Testis (tissue), 2 donors: ENCODE results near the gene PDSS1.

Experiments
- POLR2A ChIP-seq: fragments of 450-650 bp; IDR thresholded peaks from one replicate; pipeline ENCODE4 v1.6.1; 2017; ENCODE audit warnings: antibody characterized with exemption, mild to moderate bottlenecking, moderate library complexity
- TF ChIP-seq, protein P1 (sequence below), 3 experiments: fragments of 450-650 bp in 2 of 3; fragments of 200-600 bp in 1 of 3; sonication (generic) in 1 of 3; IDR thresholded peaks; one replicate each; pipeline ENCODE4 v1.5.1; 2016 to 2019; ENCODE audit warnings: antibody characterized with exemption in 3 of 3, mild to moderate bottlenecking in 2 of 3, moderate library complexity in 1 of 3

DNA sequence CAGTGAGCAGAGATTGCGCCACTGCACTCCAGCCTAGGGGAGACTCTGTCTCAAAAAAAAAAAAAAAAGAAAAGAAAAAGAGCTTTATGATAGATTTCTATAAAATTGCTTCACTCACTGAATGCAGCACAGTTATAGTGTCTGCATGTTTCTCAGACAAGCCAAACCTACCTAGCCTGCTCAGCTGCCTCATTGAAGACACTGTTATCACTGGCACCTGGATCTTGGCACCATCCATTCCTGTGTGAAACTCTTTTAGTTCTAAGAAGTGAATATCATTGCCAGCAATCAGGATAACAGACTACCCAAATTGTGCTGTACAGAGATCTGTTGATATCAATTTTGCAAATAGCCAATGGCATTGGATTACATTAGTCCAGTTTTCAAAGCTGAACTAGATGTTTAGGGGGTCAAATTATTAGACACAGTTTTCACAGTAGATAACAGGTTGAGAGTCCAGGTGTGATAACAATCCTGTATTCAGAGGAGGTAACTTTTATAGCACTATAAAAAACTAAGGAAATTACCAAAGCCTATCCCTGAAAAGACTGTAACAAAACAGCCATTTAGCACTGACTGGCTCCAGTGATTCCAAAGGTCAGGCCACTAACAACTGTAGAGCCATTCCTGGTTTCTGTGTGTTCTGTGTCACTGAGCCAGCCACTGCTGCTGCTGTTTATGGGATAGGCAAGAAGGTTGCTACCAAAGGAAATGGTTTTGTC, 17.1 kb downstream of the PDSS1 start:
- TF ChIP-seq, protein P1, sequence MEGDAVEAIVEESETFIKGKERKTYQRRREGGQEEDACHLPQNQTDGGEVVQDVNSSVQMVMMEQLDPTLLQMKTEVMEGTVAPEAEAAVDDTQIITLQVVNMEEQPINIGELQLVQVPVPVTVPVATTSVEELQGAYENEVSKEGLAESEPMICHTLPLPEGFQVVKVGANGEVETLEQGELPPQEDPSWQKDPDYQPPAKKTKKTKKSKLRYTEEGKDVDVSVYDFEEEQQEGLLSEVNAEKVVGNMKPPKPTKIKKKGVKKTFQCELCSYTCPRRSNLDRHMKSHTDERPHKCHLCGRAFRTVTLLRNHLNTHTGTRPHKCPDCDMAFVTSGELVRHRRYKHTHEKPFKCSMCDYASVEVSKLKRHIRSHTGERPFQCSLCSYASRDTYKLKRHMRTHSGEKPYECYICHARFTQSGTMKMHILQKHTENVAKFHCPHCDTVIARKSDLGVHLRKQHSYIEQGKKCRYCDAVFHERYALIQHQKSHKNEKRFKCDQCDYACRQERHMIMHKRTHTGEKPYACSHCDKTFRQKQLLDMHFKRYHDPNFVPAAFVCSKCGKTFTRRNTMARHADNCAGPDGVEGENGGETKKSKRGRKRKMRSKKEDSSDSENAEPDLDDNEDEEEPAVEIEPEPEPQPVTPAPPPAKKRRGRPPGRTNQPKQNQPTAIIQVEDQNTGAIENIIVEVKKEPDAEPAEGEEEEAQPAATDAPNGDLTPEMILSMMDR (IDR thresholded peaks at IDR 0.05): no peak
- no peak for TF ChIP-seq POLR2A
